Neuronal stem cell (in vitro differentiated cells): ENCODE results near the gene KCTD3.

Source experiments
- DNase-seq: peaks from one replicate; pipeline ENCODE4 v3.0.0-alpha.2; 2013; ENCODE audit warnings: low spot score
- H2AFZ ChIP-seq: one replicate; pipeline ENCODE4 v1.6.1; 2013; ENCODE audit warnings: mild to moderate bottlenecking, low read length, inconsistent platforms
- H2AK5ac ChIP-seq: 2 replicates; pipeline ENCODE4 v1.6.1; 2013; ENCODE audit warnings: low read depth, mild to moderate bottlenecking, inconsistent platforms, low read length, moderate library complexity, mixed read lengths
- H2BK120ac ChIP-seq: 2 replicates; pipeline ENCODE4 v1.6.1; 2013; ENCODE audit warnings: low read depth, mild to moderate bottlenecking, inconsistent platforms, low read length, moderate library complexity, mixed read lengths
- H2BK12ac ChIP-seq: one replicate; pipeline ENCODE4 v1.6.1; 2013; ENCODE audit warnings: low read length, inconsistent platforms
- H2BK15ac ChIP-seq: 2 replicates; pipeline ENCODE4 v1.6.1; 2013; ENCODE audit warnings: mild to moderate bottlenecking, low read length, inconsistent platforms, mixed read lengths
- H2BK5ac ChIP-seq: one replicate; pipeline ENCODE4 v1.6.1; 2013; ENCODE audit warnings: inconsistent platforms, mild to moderate bottlenecking, low read length, moderate library complexity
- H3K14ac ChIP-seq: one replicate; pipeline ENCODE4 v1.6.1; 2013; ENCODE audit warnings: low read length, inconsistent platforms
- H3K18ac ChIP-seq: 2 replicates; pipeline ENCODE4 v1.6.1; 2013; ENCODE audit warnings: low read length, inconsistent platforms
- H3K23ac ChIP-seq: 2 replicates; pipeline ENCODE4 v1.6.1; 2013; ENCODE audit warnings: low read depth, mild to moderate bottlenecking, mixed read lengths, low read length, inconsistent platforms; ENCODE audit not compliant: poor library complexity
- H3K27ac ChIP-seq: replicated peaks from 3 replicates; pipeline ENCODE4 v1.5.1; 2013; ENCODE audit warnings: low read length, inconsistent platforms
- H3K27me3 ChIP-seq, 3 experiments: 2 replicates each; pipeline ENCODE4 v1.6.1; 2013; ENCODE audit warnings: low read length in 3 of 3, mild to moderate bottlenecking in 2 of 3, inconsistent platforms in 1 of 3, low read depth in 1 of 3, mixed read lengths in 1 of 3, moderate library complexity in 1 of 3; ENCODE audit not compliant: control insufficient read depth in 3 of 3, insufficient read depth in 3 of 3
- H3K36me3 ChIP-seq, 2 donors: replicated peaks in 1 of 2; 2 replicates each; pipeline ENCODE4 v1.6.1; 2013; ENCODE audit warnings: low read length in 2 of 2; ENCODE audit not compliant: control insufficient read depth in 2 of 2, insufficient read depth in 2 of 2
- H3K4ac ChIP-seq: 2 replicates; pipeline ENCODE4 v1.6.1; 2013; ENCODE audit warnings: inconsistent platforms, mild to moderate bottlenecking, low read length, moderate library complexity
- H3K4me1 ChIP-seq, 2 donors: 1 replicate in 1 of 2; 2 replicates in 1 of 2; pipeline ENCODE4 v1.6.1; 2013; ENCODE audit warnings: low read length in 2 of 2, low read depth in 1 of 2; ENCODE audit not compliant: control insufficient read depth in 2 of 2, insufficient read depth in 1 of 2
- H3K4me2 ChIP-seq: one replicate; pipeline ENCODE4 v1.6.1; 2013; ENCODE audit warnings: mild to moderate bottlenecking, low read length, inconsistent platforms; ENCODE audit not compliant: insufficient read depth, poor library complexity, severe bottlenecking
- H3K4me3 ChIP-seq, 2 donors: 2 replicates each; pipeline ENCODE4 v1.5.1; 2013; ENCODE audit warnings: low read length in 2 of 2, mild to moderate bottlenecking in 2 of 2, inconsistent platforms in 1 of 2, moderate library complexity in 1 of 2
- H3K79me1 ChIP-seq: one replicate; pipeline ENCODE4 v1.6.1; 2013; ENCODE audit warnings: low read depth, mild to moderate bottlenecking, inconsistent platforms, low read length, moderate library complexity
- H3K9ac ChIP-seq: one replicate; pipeline ENCODE4 v1.6.1; 2013; ENCODE audit warnings: mild to moderate bottlenecking, low read depth, low read length, inconsistent platforms; ENCODE audit not compliant: poor library complexity
- H3K9me3 ChIP-seq, 2 donors: replicated peaks in 1 of 2; 2 replicates each; pipeline versions ENCODE3 to v1.6.1; 2013; ENCODE audit warnings: low read length in 2 of 2, mild to moderate bottlenecking in 2 of 2, inconsistent platforms in 1 of 2, low read depth in 1 of 2, mixed read lengths in 1 of 2, moderate library complexity in 1 of 2; ENCODE audit not compliant: control insufficient read depth in 2 of 2, insufficient read depth in 1 of 2
- H4K8ac ChIP-seq: one replicate; pipeline ENCODE4 v1.6.1; 2013; ENCODE audit warnings: low read depth, mild to moderate bottlenecking, inconsistent platforms, low read length, moderate library complexity
- H4K91ac ChIP-seq: one replicate; pipeline ENCODE4 v1.6.1; 2013; ENCODE audit warnings: low read length, low read depth, mild to moderate bottlenecking, inconsistent platforms; ENCODE audit not compliant: poor library complexity
- WGBS, 2 donors: extraction: QIAGEN DNeasy Blood & Tissue Kit; methylation state at CpG; one replicate each; pipeline ENCODE4 v1.1.7; 2013; ENCODE audit warnings: missing lambda C conversion rate in 2 of 2, mixed read lengths in 1 of 2; ENCODE audit not compliant: insufficient read length in 2 of 2, insufficient replicate concordance in 1 of 2; ENCODE audit errors: extremely low coverage in 2 of 2; 5-methylcytosine and 5-hydroxymethylcytosine counted together

The KCTD3 gene

DNA sequence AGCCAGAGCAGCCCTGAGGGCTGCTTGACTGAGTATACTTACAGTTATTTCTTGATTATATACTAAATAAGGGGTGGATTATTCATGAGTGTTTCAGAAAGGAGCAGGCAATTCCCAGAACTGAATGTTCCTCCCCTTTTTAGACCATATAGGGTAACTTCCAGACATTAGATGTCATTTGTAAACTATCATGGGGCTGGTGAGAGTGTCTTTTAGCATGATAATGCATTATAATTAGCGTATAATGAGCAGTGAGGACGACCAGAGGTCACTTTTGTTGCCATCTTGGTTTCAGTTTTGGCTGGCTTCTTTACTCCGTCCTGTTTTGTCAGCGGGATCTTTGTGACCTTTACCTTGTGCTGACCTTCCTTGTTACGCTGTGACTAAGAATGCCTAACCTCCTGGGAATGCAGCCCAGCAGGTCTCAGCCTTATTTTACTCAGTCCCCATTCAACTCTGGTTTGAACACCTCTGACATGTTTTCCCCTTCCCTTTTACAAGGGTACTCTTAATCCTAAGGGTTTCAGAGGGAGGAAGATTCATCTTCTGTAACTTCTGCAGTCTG, 16.2 kb downstream of the KCTD3 start:
- Histone ChIP-seq H2BK15ac (no peak overlapping the region), H3K4me3 (no peak overlapping the region), H3K27ac (no peak overlapping the region), H3K36me3 (peaks cover 3 to 82% of the 10 kb centered on the region in 2 donors), H3K4me2 (no peak overlapping the region), H3K9ac (no peak overlapping the region), H4K91ac (no peak overlapping the region), H2BK12ac (no peak overlapping the region), H2AK5ac (no peak overlapping the region), H3K18ac (no peak overlapping the region), H3K27me3 (no peaks in the 10 kb centered on the region), H2BK5ac (no peak overlapping the region), H2BK120ac (no peak overlapping the region), H4K8ac (no peak overlapping the region), H2AFZ (no peak overlapping the region), H3K23ac (no peak overlapping the region), H3K14ac (no peak overlapping the region), H3K4ac (no peak overlapping the region), H3K79me1 (no peaks in the 10 kb centered on the region), H3K4me1 (no peaks in the 10 kb centered on the region), H3K9me3 (peaks cover 2 to 18% of the 10 kb centered on the region in 2 donors)
- WGBS, 2 donors = no CpG with 5 or more reads among the region's 5 CpGs
- DNase-seq = no peak

DNA sequence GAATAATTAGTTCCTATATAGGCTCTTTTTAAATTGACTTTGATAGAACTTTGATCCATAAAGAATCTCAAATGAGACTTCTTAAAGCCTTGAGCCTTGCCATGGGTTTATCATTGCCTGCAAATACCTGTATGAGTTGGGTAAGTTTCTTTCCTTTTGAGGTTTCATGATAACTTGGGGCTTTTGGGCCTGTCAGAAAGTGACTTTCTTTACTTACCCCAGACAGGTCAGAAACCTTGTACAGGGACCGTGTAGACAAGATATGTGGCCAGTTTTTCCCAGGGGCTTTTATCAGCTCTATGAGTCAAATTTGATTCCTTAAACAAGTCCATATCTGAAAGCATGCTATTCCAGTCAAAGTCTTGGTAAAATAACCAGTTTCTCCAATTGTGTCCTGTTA, 17.3 kb downstream of the KCTD3 start:
- H2AK5ac ChIP-seq = no peak overlapping the region
- H2BK120ac ChIP-seq = no peak overlapping the region
- no peak overlapping the region for H4K91ac ChIP-seq
- no peak overlapping the region for H2BK15ac ChIP-seq
- no peak overlapping the region for H3K23ac ChIP-seq
- no peak overlapping the region for H3K14ac ChIP-seq
- H3K9me3 ChIP-seq = peaks cover 2 to 20% of the 10 kb centered on the region in 2 donors
- H3K36me3 ChIP-seq = peaks cover 3 to 82% of the 10 kb centered on the region in 2 donors
- H3K4me3 ChIP-seq = no peak overlapping the region
- H3K18ac ChIP-seq = no peak overlapping the region
- no peak overlapping the region for H2BK5ac ChIP-seq
- H2BK12ac ChIP-seq = no peak overlapping the region
- no peaks in the 10 kb centered on the region for H3K79me1 ChIP-seq
- H3K9ac ChIP-seq = no peak overlapping the region
- H3K4me2 ChIP-seq = no peak overlapping the region
- H3K27ac ChIP-seq = no peak overlapping the region
- H3K4me1 ChIP-seq = no peaks in the 10 kb centered on the region
- no peak for DNase-seq
- no peaks in the 10 kb centered on the region for H3K27me3 ChIP-seq
- no CpG with 5 or more reads among the region's 1 CpG for WGBS, 2 donors
- H3K4ac ChIP-seq = no peak overlapping the region
- no peak overlapping the region for H2AFZ ChIP-seq
- H4K8ac ChIP-seq = no peak overlapping the region

DNA sequence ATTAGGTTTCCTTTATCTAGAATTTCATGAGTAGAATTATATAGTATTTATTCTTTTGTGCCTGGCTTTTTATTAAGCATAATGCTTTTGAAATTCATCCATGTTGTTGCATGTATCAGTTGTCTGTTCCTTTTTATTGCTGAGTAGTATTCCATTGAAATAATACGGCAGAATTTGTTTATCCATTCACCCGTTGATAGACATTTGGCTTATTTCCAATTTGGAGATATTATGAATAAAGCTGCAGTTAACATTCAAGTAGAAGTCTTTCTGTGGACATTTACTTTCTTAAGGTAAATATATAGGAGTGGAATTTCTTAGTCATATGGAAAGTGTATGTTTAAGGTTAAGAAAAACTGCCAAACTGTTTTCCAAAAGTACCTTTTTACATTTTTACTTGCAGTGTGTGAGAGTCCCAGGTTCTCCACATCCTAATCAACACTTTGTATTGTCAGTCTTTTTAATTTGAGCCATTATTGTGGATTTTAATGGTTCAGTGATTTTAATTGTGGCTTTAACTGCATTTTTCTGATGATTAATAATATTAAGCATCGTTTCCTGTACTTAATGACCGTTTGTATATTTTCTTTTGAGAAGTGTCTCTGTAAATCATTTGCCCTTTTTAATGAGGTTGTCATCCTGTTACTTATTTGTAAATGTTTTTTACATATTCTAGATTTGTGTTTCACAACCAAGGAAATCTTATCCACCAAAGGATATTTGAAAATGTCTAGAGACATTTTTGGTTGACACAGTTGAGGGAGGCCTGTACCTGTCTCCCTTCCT, 22.7 kb downstream of the KCTD3 start:
- Histone ChIP-seq H3K4me1 (no peaks in the 10 kb centered on the region), H3K79me1 (no peaks in the 10 kb centered on the region), H3K27me3 (no peaks in the 10 kb centered on the region), H2BK120ac (no peak overlapping the region), H3K36me3 (peaks cover 3 to 65% of the 10 kb centered on the region in 2 donors), H3K18ac (no peak overlapping the region), H3K23ac (no peak overlapping the region), H4K91ac (no peak overlapping the region), H3K9me3 (peaks cover 0 to 13% of the 10 kb centered on the region in 2 donors), H2BK12ac (no peak overlapping the region), H3K4me2 (no peak overlapping the region), H3K9ac (no peak overlapping the region), H2BK15ac (no peak overlapping the region), H3K14ac (no peak overlapping the region), H2BK5ac (no peak overlapping the region), H3K4ac (no peak overlapping the region), H4K8ac (no peak overlapping the region), H3K4me3 (no peak overlapping the region), H2AFZ (no peak overlapping the region), H2AK5ac (no peak overlapping the region), H3K27ac (no peak overlapping the region)
- DNase-seq = no peak
- WGBS, 2 donors = no CpG with 5 or more reads among the region's 4 CpGs

GRCh38 chr1:215590779-215591491, 23.8 kb downstream of the KCTD3 start:
- Histone ChIP-seq H3K4me2 (no peak overlapping the region), H2BK120ac (no peak overlapping the region), H3K4ac (no peak overlapping the region), H2AK5ac (no peak overlapping the region), H3K23ac (no peak overlapping the region), H3K36me3 (peaks cover 3 to 68% of the 10 kb centered on the region in 2 donors), H2BK5ac (no peak overlapping the region), H4K91ac (no peak overlapping the region), H3K9me3 (peaks cover 0 to 8% of the 10 kb centered on the region in 2 donors), H3K4me1 (no peaks in the 10 kb centered on the region), H3K4me3 (no peak overlapping the region), H2BK15ac (no peak overlapping the region), H3K79me1 (no peaks in the 10 kb centered on the region), H3K9ac (no peak overlapping the region), H3K27ac (no peak overlapping the region), H2AFZ (no peak overlapping the region), H4K8ac (no peak overlapping the region), H2BK12ac (no peak overlapping the region), H3K14ac (no peak overlapping the region), H3K18ac (no peak overlapping the region), H3K27me3 (no peaks in the 10 kb centered on the region)
- WGBS, 2 donors = no CpG with 5 or more reads among the region's 4 CpGs
- no peak for DNase-seq
